GM18502 (cell line): ENCODE measurements around the gene LMNA.
"Not testable (repeated sequence)": the region's sequence is repeated elsewhere in the genome, so short reads cannot be mapped to it uniquely, and the experiment has no call there.

Experiments used
- ATAC-seq: cut with Tn5 transposase; IDR thresholded peaks from one replicate; pipeline ENCODE4 v1.9.1; 2021; ENCODE audit warnings: mild to moderate bottlenecking; ENCODE audit not compliant: unreplicated experiment, poor library complexity

Gene LMNA

DNA sequence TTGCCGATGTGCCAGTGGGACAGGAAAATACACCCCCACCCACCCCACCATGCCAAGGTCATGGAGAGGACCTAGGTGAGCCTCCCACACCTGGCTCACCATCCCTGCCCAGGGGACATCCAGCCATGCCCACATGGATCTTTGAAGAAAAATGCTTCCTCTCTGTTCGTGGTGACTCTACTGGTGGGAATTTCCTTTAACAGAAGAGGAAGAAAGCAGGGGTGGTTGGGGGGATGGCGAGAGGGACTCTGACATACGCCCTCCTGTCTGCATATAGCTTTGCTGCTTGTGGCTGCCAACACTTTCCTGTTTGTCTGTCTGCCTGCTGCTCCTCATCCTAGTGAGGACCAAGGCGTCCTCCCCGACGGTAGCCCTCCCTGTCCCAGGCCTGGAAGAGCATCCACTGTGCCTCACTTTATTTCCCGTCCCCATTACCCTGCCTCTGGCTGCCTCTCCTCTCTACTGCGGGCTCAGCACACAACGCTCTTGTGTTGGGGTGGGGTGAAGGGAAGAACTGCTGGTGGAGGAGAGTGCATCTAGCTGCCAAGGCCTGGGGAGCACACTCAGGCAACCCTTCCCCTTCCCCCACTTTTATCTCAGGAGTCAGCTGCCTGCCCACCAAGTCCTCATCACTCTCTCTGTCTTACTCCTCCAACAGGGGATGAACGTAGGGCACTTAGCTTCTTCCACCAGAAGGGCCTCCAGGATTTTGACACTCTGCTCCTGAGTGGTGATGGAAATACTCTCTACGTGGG, 41.4 kb downstream of the LMNA start:
- ATAC-seq, result no peak

DNA sequence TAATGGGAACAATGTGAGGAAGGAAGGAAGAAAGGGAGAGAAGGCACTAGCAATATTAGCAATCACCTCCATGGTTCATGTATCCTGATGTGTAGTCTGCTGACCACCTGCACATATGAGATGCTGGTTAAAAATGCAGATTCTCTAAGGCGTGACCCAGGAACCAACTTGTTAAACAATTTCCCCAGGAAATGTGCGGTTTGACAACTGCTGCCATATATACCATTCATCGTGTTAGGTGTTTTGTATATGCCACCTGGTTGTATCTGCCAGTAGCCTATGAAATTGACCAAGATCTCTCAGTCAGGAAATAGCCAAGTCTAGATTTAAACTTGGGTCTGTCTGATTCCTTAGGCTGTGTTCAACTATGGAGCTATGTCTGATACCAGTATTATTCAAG, 43.0 kb downstream of the LMNA start:
- no peak for ATAC-seq

- ATAC-seq, result no peak
Observed at GRCh38 chr1:156157966-156158365, 43.5 kb downstream of the LMNA start.

- ATAC-seq, result no peak
Observed at GRCh38 chr1:156160000-156160742, 45.7 kb downstream of the LMNA start.

GRCh38 chr1:156160743-156161171, 46.2 kb downstream of the LMNA start:
- no peak for ATAC-seq

GRCh38 chr1:156162430-156163037, 48.0 kb downstream of the LMNA start:
- no peak for ATAC-seq

GRCh38 chr1:156163712-156164111, 49.2 kb downstream of the LMNA start:
- ATAC-seq, result no peak

GRCh38 chr1:156164125-156164831, 49.8 kb downstream of the LMNA start:
- no peak for ATAC-seq

- ATAC-seq, result no peak
Observed at GRCh38 chr1:156165083-156165482, 50.6 kb downstream of the LMNA start.

GRCh38 chr1:156167536-156167935, 53.0 kb downstream of the LMNA start:
- ATAC-seq, result no peak

GRCh38 chr1:156172696-156173470, 58.4 kb downstream of the LMNA start:
- ATAC-seq, result no peak

- ATAC-seq, result no peak
Observed at GRCh38 chr1:156176610-156177210, 62.2 kb downstream of the LMNA start.

- no peak for ATAC-seq
Observed at GRCh38 chr1:156177919-156178654, 63.6 kb downstream of the LMNA start.

- no peak for ATAC-seq
Observed at GRCh38 chr1:156180471-156180870, 66.0 kb downstream of the LMNA start.

- not testable (repeated sequence) for ATAC-seq
Observed at GRCh38 chr1:156181391-156181924, 66.9 kb downstream of the LMNA start.

DNA sequence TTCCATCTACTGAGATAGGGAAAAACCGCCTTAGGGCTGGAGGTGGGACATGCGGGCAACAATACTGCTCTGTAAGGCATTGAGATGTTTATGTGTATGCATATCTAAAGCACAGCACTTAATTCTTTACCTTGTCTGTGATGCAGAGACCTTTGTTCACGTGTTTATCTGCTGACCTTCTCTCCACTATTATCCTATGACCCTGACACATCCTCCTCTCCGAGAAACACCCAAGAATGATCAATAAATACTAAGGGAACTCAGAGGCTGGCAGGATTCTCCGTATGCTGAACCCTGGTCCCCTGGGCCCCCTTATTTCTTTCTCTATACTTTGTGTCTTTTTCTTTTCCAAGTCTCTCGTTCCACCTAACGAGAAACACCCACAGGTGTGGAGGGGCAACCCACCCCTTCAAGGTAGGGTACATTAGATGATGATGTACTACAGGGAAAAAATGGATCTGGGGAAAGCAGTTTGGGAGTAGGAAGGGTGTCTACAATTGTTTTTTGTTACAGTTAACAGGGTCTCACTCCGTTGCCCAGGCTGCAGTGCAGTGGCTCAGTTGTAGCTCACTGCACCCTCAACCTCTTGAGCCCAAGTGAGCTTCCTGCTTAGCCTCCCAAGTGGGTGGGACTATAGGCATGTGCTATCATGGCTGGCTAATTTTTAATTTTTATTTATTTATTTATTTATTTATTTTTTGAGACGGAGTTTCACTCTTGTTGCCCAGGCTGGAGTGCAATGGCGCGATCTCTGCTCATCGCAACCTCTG, 67.7 kb downstream of the LMNA start:
- not testable (repeated sequence) for ATAC-seq

DNA sequence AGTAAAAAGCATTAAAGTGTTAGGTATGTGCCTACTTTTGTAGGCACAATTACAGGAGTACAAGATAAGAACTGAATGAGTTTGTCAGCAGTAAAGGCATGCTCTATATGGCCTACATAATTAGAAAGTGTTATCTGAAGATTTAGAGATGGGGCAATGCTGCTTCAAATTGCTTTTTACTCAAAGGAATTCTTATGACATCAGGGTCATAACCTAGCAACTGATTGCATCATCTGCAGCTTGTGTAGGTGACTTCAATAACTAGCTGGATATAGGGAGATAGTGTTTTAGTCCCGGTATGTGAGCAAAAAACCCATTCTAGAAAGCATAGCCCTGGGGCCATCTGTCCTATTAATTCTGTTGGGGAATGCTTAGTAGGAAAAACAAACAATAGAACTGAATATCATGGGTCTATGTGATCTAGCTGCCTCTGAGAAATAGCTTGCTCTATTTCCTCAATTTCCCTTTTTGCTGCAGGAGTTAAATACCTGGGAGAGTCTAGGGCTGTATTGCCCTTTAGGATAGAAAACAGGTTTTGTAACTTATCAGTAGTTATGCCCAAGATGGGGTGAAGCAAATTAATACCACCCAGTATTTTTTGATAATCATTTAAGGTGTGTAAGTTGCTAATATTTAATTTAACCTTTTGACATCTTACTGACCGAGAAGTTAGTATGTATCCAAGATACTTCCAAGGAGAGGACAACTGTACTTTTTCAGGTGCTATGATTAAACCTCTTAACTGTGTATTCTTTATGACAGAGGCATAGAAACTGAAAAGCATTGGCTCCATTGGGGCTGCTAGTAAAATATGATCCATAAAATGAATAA, 72.1 kb downstream of the LMNA start:
- ATAC-seq, result not testable (repeated sequence)
